B cell (primary cell): ENCODE results near the gene PAQR3. TPM values are rescaled to one million over a fixed set of nuclear protein-coding genes. Genes with fewer than 3 reads are reported as not detected.

ENCODE experiments used
- ATAC-seq: fragments of 200-7000 bp; cut with Tn5 transposase; one replicate; pipeline ENCODE4 v1.10.0; 2021; ENCODE audit warnings: low read depth, mild to moderate bottlenecking, moderate number of reproducible peaks, moderate library complexity
- CTCF ChIA-PET: fragments of 350-600 bp; sonication (Branson Sonifier 250); formaldehyde crosslinking; loops from one replicate; lab custom pipeline; 2021; ENCODE audit warnings: antibody characterized with exemption, inconsistent platforms; lab: Charles Lee
- POLR2A ChIA-PET: fragments of 350-600 bp; sonication (Branson Sonifier 250); formaldehyde crosslinking; loops from one replicate; lab custom pipeline; 2021; ENCODE audit warnings: antibody characterized with exemption; lab: Charles Lee
- DNase-seq: peaks from one replicate; pipeline ENCODE4 v3.0.0; 2013
- H2AFZ ChIP-seq: 2 replicates; pipeline ENCODE4 v1.6.1; 2012; ENCODE audit warnings: mild to moderate bottlenecking, low read depth, low read length; ENCODE audit not compliant: insufficient read depth, poor library complexity, severe bottlenecking
- H3K27ac ChIP-seq, 2 donors: 1 replicate in 1 of 2; 2 replicates in 1 of 2; pipeline ENCODE4 v1.5.1; 2012 to 2013; ENCODE audit warnings: low read length in 2 of 2, mild to moderate bottlenecking in 2 of 2, moderate library complexity in 1 of 2
- H3K27me3 ChIP-seq, 4 experiments: fragments of 200-600 bp in 1 of 4; sonication (generic) in 1 of 4; replicated peaks in 1 of 4; 1 replicate in 2 of 4; 2 replicates in 2 of 4; pipeline versions ENCODE4 v1.6.1 to v1.7.0; 2013 to 2016; ENCODE audit warnings: low read length in 3 of 4, mild to moderate bottlenecking in 2 of 4, mixed read lengths in 1 of 4, moderate library complexity in 1 of 4; ENCODE audit not compliant: insufficient read depth in 4 of 4, control insufficient read depth in 3 of 4; ENCODE audit errors: control extremely low read depth in 1 of 4
- H3K36me3 ChIP-seq, 2 experiments: replicated peaks in 1 of 2; 1 replicate in 1 of 2; 2 replicates in 1 of 2; pipeline versions ENCODE4 v1.6.1 to v1.7.1; 2013; ENCODE audit warnings: low read length in 1 of 2; ENCODE audit not compliant: insufficient read depth in 2 of 2, control insufficient read depth in 1 of 2; ENCODE audit errors: control extremely low read depth in 1 of 2, extremely low read depth in 1 of 2
- H3K4me1 ChIP-seq, 2 donors: fragments of 200-600 bp in 1 of 2; sonication (generic) in 1 of 2; 1 replicate in 1 of 2; 2 replicates in 1 of 2; pipeline versions ENCODE4 v1.5.1 to v1.6.1; 2013 to 2017; ENCODE audit warnings: low read length in 2 of 2; ENCODE audit not compliant: control insufficient read depth in 2 of 2, insufficient read depth in 2 of 2
- H3K4me2 ChIP-seq: replicated peaks from 2 replicates; pipeline ENCODE3; 2012; ENCODE audit warnings: mild to moderate bottlenecking, low read depth, low read length; ENCODE audit not compliant: poor library complexity, severe bottlenecking
- H3K4me3 ChIP-seq, 5 experiments: fragments of 200-600 bp in 1 of 5; sonication (generic) in 1 of 5; 1 replicate in 3 of 5; 2 replicates in 2 of 5; pipeline versions ENCODE4 v1.5.1 to v1.7.0; 2011 to 2016; ENCODE audit warnings: low read length in 4 of 5, mild to moderate bottlenecking in 4 of 5, low read depth in 2 of 5, control low read depth in 1 of 5, moderate library complexity in 1 of 5; ENCODE audit not compliant: insufficient read depth in 1 of 5; ENCODE audit errors: control extremely low read depth in 1 of 5, extremely low read depth in 1 of 5
- H3K79me2 ChIP-seq: fragments of 200-600 bp; sonication (generic); one replicate; pipeline ENCODE4 v1.6.0; 2016; ENCODE audit warnings: low read length; ENCODE audit not compliant: control insufficient read depth, insufficient read depth
- H3K9ac ChIP-seq: fragments of 200-600 bp; sonication (generic); 2 replicates; pipeline ENCODE4 v1.6.1; 2017; ENCODE audit warnings: mild to moderate bottlenecking, low read length, moderate library complexity
- H3K9me3 ChIP-seq, 3 donors: one replicate each; pipeline versions ENCODE4 v1.6.1 to v1.7.1; 2013; ENCODE audit warnings: low read length in 2 of 3; ENCODE audit not compliant: control insufficient read depth in 2 of 3, insufficient read depth in 1 of 3; ENCODE audit errors: control extremely low read depth in 1 of 3
- H4K20me1 ChIP-seq: 2 replicates; pipeline ENCODE4 v1.6.0; 2012; ENCODE audit warnings: mild to moderate bottlenecking, low read length; ENCODE audit not compliant: insufficient read depth, control insufficient read depth, poor library complexity, severe bottlenecking
- H3K27ac Mint-ChIP-seq: one replicate; pipeline ENCODE4 v1.8.0; 2021; ENCODE audit warnings: mixed read lengths
- H3K27me3 Mint-ChIP-seq: one replicate; pipeline ENCODE4 v1.8.0; 2021; ENCODE audit warnings: mixed read lengths
- H3K4me1 Mint-ChIP-seq: one replicate; pipeline ENCODE4 v1.8.0; 2021; ENCODE audit warnings: mixed read lengths
- H3K4me3 Mint-ChIP-seq: one replicate; pipeline ENCODE4 v1.8.0; 2021; ENCODE audit warnings: mixed read lengths
- H3K9me3 Mint-ChIP-seq: one replicate; pipeline ENCODE4 v1.8.0; 2022; ENCODE audit warnings: mixed read lengths; ENCODE audit not compliant: insufficient read depth
- CTCF ChIP-seq: fragments of 200-600 bp; IDR thresholded peaks from one replicate; pipeline ENCODE4 v1.8.0; 2022; ENCODE audit warnings: antibody characterized with exemption, mild to moderate bottlenecking
- EZH2 ChIP-seq: IDR thresholded peaks from 2 replicates; pipeline ENCODE4 v1.6.1; 2012; ENCODE audit warnings: borderline replicate concordance, low read depth, mild to moderate bottlenecking, moderate library complexity, low read length; ENCODE audit not compliant: insufficient read depth, poor library complexity, severe bottlenecking
- WGBS: methylation state at CpG from one replicate; pipeline ENCODE4 v1.1.5; 2013; ENCODE audit warnings: missing lambda C conversion rate; ENCODE audit not compliant: insufficient coverage; 5-methylcytosine and 5-hydroxymethylcytosine counted together
- intact Hi-C: fragments of 100-400 bp; cut with micrococcal nuclease; formaldehyde crosslinking; loops from one replicate; pipeline ENCODE4 v1.10.0; 2022
- polyA minus RNA-seq: library from RNA; depleted of rRNA, polyadenylated mRNA; stranded (reverse); fragments of >200 nt; gene quantifications from 2 replicates; pipeline ENCODE4 v1.2.3, GENCODE V29; 2012
- polyA plus RNA-seq: library from polyadenylated mRNA; depleted of rRNA; stranded (reverse); fragments of >200 nt; gene quantifications from 2 replicates; pipeline ENCODE4 v1.2.3, GENCODE V29; 2012
- total RNA-seq, 2 donors: library from RNA; stranded (reverse); fragments of 120-200 nt in 1 of 2; gene quantifications; 1 replicate in 1 of 2; 2 replicates in 1 of 2; pipeline versions ENCODE4 v1.2.3 to v1.2.4, GENCODE V29; 2013 to 2022

PAQR3 gene, protein sequence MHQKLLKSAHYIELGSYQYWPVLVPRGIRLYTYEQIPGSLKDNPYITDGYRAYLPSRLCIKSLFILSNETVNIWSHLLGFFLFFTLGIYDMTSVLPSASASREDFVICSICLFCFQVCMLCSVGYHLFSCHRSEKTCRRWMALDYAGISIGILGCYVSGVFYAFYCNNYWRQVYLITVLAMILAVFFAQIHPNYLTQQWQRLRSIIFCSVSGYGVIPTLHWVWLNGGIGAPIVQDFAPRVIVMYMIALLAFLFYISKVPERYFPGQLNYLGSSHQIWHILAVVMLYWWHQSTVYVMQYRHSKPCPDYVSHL
- 12.6 and 13.5 TPM in 2 replicates for total RNA-seq
- 8.7 TPM for total RNA-seq (2013)
- 5.3 and 13.3 TPM in 2 replicates for polyA plus RNA-seq
- 6.7 and 14.4 TPM in 2 replicates for polyA minus RNA-seq

GRCh38 chr4:78938868-78939666 is at the start of gene PAQR3:
PAQR3 (minus strand) TSS chr4:78939438; CDS start chr4:78939224, 214 bp downstream.
- H3K79me2 ChIP-seq, result peaks cover 5% of the 10 kb centered on the region
- H2AFZ ChIP-seq, result peak within 1 kb of the TSS; percentile 92
- no peaks in the 10 kb centered on the region for H3K9me3 ChIP-seq
- WGBS, result under 1% methylated on average over 77 of the region's 77 CpGs
- ATAC-seq (peak; percentile 98), DNase-seq (peak; percentile 91)
- Mint-ChIP-seq H3K4me1 (peaks cover 26% of the 10 kb centered on the region), H3K9me3 (no peaks in the 10 kb centered on the region), H3K27me3 (peaks cover 3% of the 10 kb centered on the region), H3K4me3 (peak within 1 kb of the TSS; percentile 91), H3K27ac (peak within 1 kb of the TSS; percentile 79)
- H3K36me3 ChIP-seq, result no peaks in the 10 kb centered on the region
- peak within 1 kb of the TSS; percentile 45 to 75 for H3K27ac ChIP-seq
- H3K9ac ChIP-seq, result peak within 1 kb of the TSS; percentile 91
- peak within 1 kb of the TSS; percentile 74 to 88 (median 85) for H3K4me3 ChIP-seq
- H3K27me3 ChIP-seq, result no peaks in the 10 kb centered on the region
- ChIA-PET POLR2A (interaction anchor here (1.2 kb wide), 1 partner anchor 1077 kb away, joined by 3 read pairs; the partner anchor contains the start of gene MRPL1), CTCF (interaction anchor here (1.4 to 4.0 kb wide), 3 partner anchors 13 to 1264 kb away, joined by 3 to 32 read pairs (median 5); no protein-coding TSS in a partner anchor)
- peak within 1 kb of the TSS; percentile 80 for H3K4me2 ChIP-seq
- TF ChIP-seq EZH2 (no peak), CTCF (no peak)
- intact Hi-C loops, result loop anchor here (1.0 to 5.0 kb wide), 5 partner anchors 162 to 1782 kb away; partner anchors contain the start of genes BMP2K, CCNG2 and MRPL1
- H3K4me1 ChIP-seq, result peaks cover 12 to 20% of the 10 kb centered on the region in 2 donors
- no peaks in the 10 kb centered on the region for H4K20me1 ChIP-seq
